DMS53 (cell line): Measurements from ENCODE around the gene ZC3H6.
"Not testable (repeated sequence)": the region's sequence is repeated elsewhere in the genome, so short reads cannot be mapped to it uniquely, and the experiment has no call there.

Experiments
- DNase-seq: peaks from one replicate; lab custom pipeline; 2025; lab: John Stamatoyannopoulos, UW

The ZC3H6 gene

DNA sequence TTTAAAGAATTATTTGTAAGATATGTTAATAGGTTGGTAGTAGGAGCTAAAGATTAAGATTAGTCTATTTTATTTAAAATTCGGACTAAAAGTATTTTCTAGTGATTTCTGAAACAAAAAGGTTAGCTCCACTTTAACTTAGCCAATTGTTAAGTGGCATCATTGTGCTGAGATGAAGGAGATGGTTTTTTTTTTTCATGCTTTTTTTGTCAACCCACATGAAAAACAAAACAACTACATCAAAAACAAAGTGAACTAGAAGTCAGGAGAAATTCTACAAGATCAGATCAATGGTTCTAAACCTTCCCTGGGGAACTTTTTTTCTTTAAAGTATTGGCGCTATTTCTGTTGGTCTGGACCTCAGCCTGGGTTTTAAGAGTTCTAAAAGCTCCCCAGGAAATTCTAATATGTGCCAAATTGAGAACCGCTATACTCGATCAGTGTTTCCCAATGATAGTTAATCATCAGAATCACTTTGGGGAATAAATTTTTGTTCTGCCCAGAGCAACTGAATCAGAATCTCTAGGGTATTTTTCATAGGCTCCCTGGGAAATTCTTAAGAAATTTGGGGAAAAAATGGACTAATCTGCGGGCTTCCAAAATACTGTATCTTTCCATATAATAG, 2.3 kb downstream of the ZC3H6 start:
- DNase-seq, result no peak

DNA sequence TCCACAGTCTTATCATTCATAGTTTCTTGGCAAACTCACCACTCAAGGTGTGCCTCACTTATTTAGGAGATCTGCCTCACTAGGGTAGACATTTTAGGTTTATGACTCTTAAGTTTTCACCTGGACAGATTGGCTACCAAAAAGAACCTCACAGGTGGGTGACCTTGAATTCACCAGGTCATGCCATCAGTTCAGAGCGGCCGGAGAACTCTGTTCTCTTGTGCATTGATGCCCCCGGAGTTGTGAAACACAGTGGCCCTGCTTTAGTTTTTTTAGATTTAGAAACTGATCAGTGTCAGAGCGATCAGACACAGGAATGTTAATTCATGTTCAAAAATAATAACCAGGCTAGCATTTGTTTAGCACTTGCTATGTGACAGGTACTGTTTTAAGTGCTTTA, 6.7 kb downstream of the ZC3H6 start:
- DNase-seq, result not testable (repeated sequence)

DNA sequence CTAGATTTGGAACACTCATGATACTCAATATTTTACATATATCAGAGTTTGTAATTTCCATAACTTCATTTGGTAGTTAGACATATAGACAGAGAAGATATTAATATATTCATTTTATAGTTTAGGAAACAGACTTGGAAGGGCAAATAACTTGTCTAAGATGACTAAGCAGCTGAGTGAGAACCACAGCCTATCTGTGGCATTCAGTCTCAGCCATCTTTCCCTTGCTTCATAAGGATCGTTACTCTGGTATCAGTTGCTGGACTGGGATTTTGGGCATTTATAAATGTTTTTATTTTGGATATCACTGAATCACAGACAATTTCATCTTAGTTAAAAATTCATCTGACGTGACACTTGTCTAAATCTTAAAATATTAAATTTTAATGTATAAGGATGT, 8.1 kb downstream of the ZC3H6 start:
- not testable (repeated sequence) for DNase-seq

DNA sequence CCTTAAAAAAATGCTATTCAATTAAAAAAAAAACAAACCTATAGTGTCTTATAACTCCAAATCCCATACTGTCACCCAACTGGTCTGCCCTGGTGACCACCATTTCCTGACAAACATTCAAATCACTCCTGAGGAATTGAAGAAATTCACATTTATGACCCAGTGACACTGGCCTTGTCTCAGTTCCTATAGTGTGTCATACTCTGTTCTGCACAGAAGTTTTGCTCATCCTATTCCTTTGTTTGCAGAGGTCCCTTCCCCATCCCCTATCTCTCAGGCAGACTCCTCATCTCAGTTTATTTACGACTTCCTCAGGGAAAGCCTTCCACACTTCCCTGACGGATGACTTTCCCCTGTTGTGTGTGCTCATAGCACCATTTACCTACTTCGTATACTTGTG, 14.7 kb downstream of the ZC3H6 start:
- no peak for DNase-seq

DNA sequence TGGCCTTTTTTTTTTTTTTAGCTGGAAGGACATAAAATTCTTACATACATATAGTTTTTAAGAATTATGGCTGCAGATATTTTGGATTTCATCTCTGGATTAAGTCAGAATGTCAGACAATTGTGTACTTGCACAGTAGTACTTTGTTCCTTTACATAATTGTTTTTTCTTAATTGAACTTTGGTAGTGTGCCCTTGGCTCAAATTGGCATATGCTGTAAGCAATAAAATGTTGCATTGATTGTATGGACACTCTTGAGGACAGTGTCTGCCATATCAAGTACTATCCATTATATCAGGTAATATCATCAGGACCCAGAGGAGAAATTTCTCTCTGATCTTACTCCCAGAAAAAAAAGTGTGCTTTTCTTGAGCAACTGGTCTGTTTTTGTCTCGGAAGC, 15.3 kb downstream of the ZC3H6 start:
- no peak for DNase-seq

DNA sequence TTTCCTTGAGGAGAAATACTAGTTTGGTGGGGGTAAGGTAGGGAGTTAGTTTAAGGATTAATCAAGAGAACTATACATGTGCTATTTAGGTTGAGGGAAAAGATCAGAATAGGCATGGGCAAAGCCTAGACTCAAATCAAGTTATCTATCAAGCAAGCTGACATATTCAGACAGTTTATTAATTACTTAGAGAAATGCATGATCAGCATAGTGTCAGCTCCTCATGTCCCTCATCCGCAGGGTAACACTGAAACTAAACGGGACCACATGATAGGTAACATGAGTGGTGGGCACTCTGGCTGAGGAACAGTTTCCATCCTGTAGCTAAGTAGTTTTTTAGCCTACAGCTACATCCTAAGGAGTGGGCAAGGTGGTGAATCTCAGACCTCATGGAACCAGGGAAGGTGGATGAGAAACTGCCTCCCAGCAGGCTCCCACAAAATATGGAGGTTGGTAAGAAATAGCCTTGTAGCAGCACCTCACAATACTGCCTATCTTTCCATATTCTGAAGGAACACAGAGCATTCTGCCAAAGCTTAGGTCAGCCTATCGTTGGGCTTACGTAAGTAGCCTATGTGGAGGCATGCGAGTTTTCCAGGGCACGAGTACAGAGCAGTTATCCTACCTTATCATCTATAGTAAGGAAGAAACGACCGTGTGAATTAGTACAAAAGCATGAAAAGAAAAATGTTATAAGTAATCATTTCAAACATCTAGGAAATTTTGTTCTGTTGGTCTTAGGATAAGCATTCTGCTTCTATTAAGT, 18.4 kb downstream of the ZC3H6 start:
- DNase-seq, result no peak

DNA sequence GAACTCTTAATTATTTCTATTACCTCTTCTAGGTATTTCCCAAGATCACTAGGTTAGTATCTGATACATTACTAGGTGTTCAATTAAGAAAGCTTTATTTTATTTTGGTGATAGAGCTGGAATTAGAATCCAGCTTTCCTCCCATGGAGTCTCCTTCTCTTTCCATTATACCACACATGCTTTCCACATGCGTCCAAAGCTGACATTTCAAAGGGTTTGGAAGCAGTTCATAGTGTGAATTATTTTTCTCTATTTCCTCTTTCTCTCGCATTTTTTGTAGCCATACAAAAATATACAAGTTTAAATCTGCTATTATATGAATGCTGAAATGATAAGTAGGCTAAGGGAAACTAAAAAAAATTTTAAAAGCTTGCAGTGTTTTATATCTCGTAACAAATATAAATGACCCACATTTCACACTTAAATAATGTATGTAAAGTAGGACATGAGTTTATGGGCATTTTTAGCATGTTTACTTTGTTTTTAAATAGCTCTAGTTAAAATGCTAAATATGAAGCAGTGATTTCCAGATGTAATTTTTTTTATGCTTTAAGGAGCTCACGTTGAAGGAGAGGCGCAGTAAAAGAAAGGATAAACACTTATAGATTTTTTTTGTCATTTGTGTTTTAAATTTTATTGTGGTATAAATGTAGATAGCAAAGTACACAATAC, 20.1 kb downstream of the ZC3H6 start:
- no peak for DNase-seq

DNA sequence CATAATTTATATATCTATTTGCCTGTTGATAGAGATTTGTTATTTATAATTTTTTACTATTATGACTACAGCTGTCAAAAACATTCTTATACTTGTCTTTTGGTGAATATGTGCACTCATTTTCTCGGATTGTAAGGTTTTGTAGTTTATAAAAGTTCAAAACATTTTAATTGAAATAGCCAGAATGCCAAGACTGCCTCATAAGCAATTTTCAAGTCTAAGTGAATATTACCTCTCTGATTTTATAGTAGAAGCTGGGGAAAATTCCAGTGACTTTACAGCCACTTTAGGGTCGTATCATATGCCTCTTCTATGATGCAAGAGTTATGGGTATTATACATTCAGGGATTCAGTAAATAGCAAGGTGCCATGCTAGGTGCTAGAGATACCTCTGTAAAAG, 21.0 kb downstream of the ZC3H6 start:
- no peak for DNase-seq

DNA sequence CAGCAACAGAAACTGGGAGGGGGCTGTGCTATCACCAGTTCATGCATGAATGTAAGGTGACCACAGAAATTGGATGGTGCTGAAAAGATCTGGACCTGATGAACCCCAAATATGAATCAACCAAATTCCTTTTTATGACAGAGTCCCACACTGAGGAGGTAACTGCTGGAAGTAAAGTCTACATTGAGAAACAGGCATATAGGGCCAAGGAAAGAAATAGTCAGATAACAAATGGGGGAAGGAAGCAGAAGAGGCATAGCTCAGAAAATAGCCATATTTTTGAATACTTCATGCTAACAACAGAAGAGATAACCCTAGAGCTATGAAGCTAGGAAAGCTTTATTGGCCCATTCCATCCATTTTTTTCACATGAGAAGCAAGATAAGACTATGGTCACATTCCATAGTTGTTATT, 25.8 kb downstream of the ZC3H6 start:
- DNase-seq, result no peak

DNA sequence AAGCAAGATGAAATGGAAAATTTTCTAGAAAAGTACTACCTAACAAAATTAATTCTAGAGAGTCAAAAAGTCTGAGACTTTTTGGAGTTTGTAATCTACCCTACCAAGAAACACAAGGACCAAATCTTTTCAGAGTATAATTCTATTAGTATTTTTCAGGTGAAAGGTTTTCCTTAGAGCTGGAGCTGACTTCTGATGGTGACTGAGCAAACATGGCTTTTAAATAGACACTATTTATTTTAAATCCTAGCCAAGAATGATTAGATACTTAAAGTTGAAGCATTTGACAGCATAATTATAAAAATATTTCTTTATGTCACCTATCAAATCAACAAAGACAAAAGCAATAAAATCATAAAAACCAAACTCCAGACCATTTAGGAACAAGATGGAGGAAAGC, 26.6 kb downstream of the ZC3H6 start:
- DNase-seq, result no peak

DNA sequence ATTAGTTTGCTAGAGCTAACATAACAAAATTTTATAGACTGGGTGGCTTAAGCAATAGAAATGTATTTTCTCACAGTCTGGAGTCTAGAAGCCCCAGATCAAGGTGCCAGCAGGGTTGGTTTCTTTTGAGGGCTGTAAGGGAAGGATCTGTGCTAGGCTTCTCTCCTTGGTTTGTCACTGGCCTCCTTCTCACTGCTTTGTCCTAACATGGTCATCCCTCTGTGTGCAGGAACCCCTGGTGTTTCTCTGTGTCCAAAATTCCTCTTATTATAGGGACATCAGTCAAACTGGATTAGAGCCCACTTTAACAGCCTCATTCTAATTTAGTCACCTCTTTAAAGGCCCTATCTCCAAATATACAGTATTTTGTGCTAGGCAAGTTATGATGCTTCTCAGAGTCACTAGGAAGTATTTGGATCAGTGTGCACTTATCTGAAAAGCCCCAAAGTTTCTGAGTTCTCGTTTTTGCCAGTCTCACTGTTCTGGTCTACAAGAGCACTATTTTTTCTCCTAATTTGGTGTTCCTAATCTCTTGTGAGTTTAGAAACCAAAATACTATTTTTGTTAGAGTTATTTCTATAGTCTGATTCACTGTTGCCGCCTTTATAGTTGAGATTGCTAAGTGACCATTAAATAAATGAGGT, 29.0 kb downstream of the ZC3H6 start:
- no peak for DNase-seq

DNA sequence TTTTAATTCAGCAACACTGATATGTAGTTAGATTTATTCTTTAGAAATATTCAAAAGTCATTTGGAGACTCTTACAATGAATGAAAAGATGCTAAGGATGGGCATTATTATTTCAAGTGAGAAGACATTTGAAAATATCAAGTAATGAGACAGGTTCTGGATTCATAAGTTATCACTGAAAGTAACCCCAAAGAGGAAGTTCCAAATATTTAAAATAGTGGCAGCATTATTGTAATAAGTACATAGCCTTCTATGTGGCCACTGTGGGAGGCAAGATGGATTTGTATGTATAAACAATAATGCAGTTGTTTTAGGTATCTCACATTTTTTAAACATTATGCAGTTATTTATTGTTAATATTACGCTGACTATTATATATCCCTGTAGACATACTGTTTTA, 29.7 kb downstream of the ZC3H6 start:
- DNase-seq, result no peak

DNA sequence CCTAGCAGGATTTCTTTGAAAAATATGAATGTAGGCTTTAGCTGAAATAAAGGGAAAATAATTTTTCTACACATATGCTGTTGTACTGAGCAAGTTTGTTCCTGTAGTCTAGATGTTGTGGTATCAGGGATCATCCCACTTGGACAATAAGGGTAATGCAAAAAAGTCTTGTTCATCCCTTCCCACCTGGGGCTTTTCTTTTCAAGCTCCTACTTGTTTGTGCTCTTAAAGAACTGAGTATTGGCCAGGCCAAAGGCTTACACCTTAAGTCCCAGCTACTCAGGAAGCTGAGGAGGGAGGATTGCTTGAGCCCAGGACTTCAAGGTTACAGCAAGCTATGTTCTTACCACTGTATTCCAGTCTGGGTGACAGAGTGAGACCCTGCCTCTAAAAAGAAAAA, 35.5 kb downstream of the ZC3H6 start:
- no peak for DNase-seq

DNA sequence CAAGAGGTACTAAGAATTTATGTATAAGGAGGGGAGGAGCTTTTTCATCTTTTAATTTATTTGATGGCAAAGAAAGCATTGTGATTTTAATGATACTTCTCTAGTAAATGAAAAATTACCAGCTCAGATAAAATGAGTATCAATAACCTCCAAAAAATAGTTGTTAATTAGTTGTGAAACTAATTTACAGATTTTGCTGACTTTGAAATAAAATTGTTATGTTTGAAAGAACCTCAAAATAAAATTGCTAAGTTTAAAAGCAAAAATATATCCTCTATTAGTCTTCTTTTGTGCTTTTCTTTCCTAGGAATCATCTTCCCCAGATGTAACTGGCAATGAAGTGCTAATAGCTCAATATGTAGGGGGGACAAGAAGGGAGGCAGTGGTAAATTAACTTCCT, 36.5 kb downstream of the ZC3H6 start:
- no peak for DNase-seq

DNA sequence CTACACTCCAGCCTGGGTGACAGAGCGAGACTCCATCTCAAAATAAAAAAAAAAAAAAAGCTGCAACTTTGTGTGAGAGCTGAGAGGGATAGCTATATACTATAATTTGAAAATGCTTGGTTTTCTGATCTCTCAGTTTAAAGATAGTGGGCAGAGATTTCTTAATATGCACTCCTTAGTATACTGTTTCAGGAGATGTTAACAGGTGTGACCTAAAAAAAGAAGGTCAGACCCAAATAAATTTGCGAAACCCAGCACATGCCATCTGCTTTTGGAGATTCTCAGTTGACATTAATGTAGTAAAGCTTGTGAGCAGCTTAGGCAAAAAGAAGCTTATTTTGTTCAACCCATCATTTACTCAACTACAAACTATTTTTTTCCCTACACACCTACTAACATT, 37.4 kb downstream of the ZC3H6 start:
- no peak for DNase-seq

DNA sequence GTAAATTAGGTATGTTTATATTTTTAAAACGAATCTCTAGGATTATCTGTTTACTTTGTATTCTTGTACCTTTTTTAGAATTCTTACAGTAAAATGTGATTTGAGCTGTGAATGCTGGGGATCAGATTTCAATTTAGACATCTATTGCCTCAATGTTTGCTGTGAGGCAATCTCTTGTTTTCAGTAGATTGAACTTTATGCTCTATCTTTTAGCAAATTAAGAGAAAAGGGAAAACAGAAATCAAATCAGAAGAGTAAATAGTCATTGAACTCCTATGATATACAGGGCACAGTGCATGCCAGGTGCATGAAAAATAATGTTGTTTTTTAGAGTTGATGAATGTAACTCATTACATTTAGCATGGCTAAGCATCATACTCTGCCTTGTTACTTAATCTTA, 39.5 kb downstream of the ZC3H6 start:
- no peak for DNase-seq

DNA sequence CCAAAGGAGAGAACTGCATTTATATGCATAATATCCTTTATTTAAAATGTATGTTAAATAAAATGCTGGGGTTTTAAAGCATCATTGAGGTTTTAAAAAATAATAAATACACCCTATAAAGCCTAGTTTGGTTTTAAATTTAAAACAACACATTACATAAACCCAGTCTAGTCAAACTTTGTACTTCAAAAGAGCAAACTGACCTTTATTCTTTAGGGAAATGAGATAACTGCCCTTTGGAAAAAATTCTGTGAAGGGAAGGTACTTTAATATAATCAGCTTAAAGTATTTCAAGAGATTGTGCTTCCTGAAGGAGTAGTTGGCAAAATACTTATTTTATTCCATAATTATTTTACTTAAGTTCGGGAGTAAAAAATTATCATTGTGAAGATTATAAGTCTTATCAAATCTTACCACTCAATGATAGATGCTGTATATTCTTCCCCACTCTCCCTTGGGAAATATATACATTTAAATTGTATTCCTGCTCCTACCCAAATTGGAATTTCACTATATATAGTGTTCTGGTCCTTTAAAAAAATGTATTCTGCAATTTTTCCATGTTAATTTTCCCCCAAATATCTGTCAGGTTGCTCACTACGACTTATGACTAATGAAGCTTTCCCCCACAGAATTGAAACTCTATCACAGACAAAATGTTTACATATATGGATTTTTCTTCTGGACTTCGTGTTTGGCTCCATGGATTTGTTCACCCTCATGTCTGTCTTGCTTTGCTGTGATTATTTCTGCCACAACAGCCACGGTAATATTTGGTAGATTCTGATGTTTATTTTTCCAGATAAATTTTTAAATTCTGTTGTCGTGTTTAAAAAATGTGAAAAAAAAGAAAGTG, 42.1 kb downstream of the ZC3H6 start:
- no peak for DNase-seq

DNA sequence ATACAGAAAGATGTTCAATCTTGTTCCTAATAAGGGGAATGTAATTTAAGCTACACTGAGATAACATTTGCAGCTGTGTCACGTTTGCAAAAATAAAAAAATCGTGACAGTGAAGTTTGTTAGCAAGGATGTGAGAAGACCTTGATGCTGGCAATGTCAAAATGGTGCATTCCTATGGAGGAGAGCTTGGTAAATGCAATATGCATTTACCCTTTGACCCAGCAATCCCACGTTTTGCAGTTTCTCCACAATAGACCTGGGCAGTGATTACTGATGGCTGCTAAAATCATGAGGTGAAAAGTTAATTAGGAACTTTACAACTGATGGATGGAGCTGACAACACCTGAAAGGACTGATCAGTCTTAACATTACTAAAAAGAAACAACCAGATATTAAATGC, 43.1 kb downstream of the ZC3H6 start:
- DNase-seq, result no peak

DNA sequence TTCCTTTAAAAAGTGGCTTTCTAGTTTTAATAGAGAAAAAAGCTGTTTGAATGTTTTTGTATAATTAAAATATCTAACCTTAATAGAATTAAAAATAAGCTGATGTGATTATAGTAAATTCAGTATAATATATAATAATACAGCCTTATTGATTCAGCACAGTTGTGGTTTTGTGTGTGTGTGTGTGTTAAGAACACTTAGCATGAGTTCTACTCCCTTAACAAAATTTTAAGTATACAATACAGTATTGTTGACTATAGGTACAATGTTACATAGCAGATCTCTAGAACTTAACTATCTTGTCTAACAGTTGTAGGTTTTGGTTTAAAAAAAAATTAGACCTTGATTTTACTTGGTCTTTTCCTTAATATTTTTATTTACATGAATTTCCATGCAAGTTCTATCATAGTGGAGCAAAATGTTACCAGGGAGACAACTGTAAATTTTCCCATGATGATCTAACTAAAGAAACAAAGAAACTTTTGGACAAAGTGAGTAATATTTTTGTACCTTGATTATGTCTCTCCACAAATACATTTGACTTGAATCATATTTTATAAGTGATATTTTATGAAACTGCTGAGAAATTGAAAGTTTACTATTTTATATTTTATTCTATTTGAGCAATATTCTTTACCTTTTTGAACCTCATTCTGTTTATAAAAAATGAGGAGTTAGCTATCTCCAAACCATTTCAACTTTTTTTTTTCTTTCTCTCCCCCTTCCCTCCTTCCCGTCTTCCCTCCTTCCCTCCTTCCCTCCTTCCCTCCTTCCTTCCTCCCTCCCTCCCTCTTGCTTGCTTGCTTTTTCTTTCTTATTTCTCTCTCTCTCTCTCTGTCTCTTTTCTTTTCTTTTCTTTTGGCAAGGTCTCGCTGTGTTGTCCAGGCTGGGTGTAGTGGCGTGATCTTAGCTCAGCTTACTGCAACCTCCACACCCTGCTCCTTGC, 46.3 kb downstream of the ZC3H6 start:
- no peak for DNase-seq

DNA sequence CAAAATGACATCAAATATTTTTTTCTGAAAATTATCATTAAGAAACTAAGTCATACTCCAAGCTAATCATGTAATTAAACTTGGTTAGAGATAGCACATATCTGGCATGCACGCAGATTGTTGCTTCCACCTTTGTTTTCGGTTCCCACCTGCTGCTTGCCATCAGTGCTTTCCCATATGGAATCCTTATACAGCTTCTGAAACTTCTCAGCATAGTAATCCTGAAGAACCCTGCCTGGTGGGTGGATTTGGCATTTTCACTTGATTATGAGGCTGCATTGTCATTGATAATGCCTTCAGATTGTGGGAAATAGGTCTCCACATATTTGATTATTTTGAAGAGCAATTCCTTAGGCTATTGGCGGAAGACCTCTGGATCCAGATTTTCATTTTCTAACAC, 47.5 kb downstream of the ZC3H6 start:
- DNase-seq, result no peak
